Islet of Langerhans (tissue), 1 donor: Measurements from ENCODE around the gene MROH2A.

Experiments used
- FAIRE-seq: peaks from one replicate; lab custom pipeline; 2011; peaks lifted over from hg19 to GRCh38; lab: Jason Lieb, UNC

Gene MROH2A

GRCh38 chr2:233761040-233761769, 16.9 kb upstream of the MROH2A start:
- FAIRE-seq: no peak

GRCh38 chr2:233764264-233764663, 13.9 kb upstream of the MROH2A start:
- FAIRE-seq: no peak

- FAIRE-seq: no peak
Measured at GRCh38 chr2:233764761-233765160, 13.4 kb upstream of the MROH2A start.

- FAIRE-seq: no peak
Measured at GRCh38 chr2:233766416-233766815, 11.7 kb upstream of the MROH2A start.

- no peak for FAIRE-seq
Measured at GRCh38 chr2:233768076-233768475, 10.1 kb upstream of the MROH2A start.

- no peak for FAIRE-seq
Measured at GRCh38 chr2:233769260-233769659, 8.9 kb upstream of the MROH2A start.

GRCh38 chr2:233772153-233772552, 6.0 kb upstream of the MROH2A start:
- no peak for FAIRE-seq

- no peak for FAIRE-seq
Measured at GRCh38 chr2:233772583-233772982, 5.5 kb upstream of the MROH2A start.

GRCh38 chr2:233773854-233774253, 4.3 kb upstream of the MROH2A start:
- FAIRE-seq: no peak

GRCh38 chr2:233775414-233775813, 2.7 kb upstream of the MROH2A start:
- no peak for FAIRE-seq

GRCh38 chr2:233779722-233780121, 1.6 kb downstream of the MROH2A start:
- no peak for FAIRE-seq

- no peak for FAIRE-seq
Measured at GRCh38 chr2:233780771-233781170, 2.6 kb downstream of the MROH2A start.

- FAIRE-seq: no peak
Measured at GRCh38 chr2:233789554-233789953, 11.4 kb downstream of the MROH2A start.

- FAIRE-seq: no peak
Measured at GRCh38 chr2:233791151-233791882, 13.2 kb downstream of the MROH2A start.

GRCh38 chr2:233791883-233792329, 13.8 kb downstream of the MROH2A start:
- FAIRE-seq: no peak

- no peak for FAIRE-seq
Measured at GRCh38 chr2:233792720-233793119, 14.6 kb downstream of the MROH2A start.

GRCh38 chr2:233793465-233794127, 15.5 kb downstream of the MROH2A start:
- no peak for FAIRE-seq

GRCh38 chr2:233794128-233794658, 16.1 kb downstream of the MROH2A start:
- no peak for FAIRE-seq

GRCh38 chr2:233795735-233796171, 17.6 kb downstream of the MROH2A start:
- FAIRE-seq: no peak

- FAIRE-seq: no peak
Measured at GRCh38 chr2:233796254-233796653, 18.1 kb downstream of the MROH2A start.

- FAIRE-seq: no peak
Measured at GRCh38 chr2:233798335-233799086, 20.4 kb downstream of the MROH2A start.

- no peak for FAIRE-seq
Measured at GRCh38 chr2:233799087-233799665, 21.0 kb downstream of the MROH2A start.
